Astrocyte (in vitro differentiated cells and primary cell): ENCODE measurements around the gene MRPL22. TPM values are rescaled to one million over a fixed set of nuclear protein-coding genes. Genes with fewer than 3 reads are reported as not detected.

ENCODE experiments used
- DNase-seq: peaks from one replicate; pipeline ENCODE4 v3.0.0-alpha.2; 2010; ENCODE audit warnings: low read depth
- FAIRE-seq: peaks from 2 replicates; lab custom pipeline; 2011; peaks lifted over from hg19 to GRCh38; lab: Jason Lieb, UNC
- H2AFZ ChIP-seq: 2 replicates; pipeline ENCODE4 v1.6.0; 2012; ENCODE audit warnings: low read depth, low read length, inconsistent platforms
- H3K27ac ChIP-seq: 2 replicates; pipeline ENCODE4 v1.5.1; 2011; ENCODE audit warnings: low read depth, low read length, inconsistent platforms
- H3K27me3 ChIP-seq: 2 replicates; pipeline ENCODE4 v1.6.0; 2011; ENCODE audit warnings: low read length, inconsistent platforms; ENCODE audit not compliant: insufficient read depth
- H3K36me3 ChIP-seq: 2 replicates; pipeline ENCODE4 v1.5.1; 2011; ENCODE audit warnings: low read length, inconsistent platforms; ENCODE audit not compliant: insufficient read depth
- H3K4me1 ChIP-seq: 2 replicates; pipeline ENCODE4 v1.5.1; 2011; ENCODE audit warnings: low read length, inconsistent platforms; ENCODE audit not compliant: insufficient read depth
- H3K4me2 ChIP-seq: 2 replicates; pipeline ENCODE4 v1.6.0; 2012; ENCODE audit warnings: low read length, inconsistent platforms
- H3K4me3 ChIP-seq: 2 replicates; pipeline ENCODE4 v1.5.1; 2011; ENCODE audit warnings: low read depth, mild to moderate bottlenecking, low read length, inconsistent platforms; ENCODE audit not compliant: insufficient read depth
- H3K79me2 ChIP-seq: 2 replicates; pipeline ENCODE4 v1.6.0; 2012; ENCODE audit warnings: mild to moderate bottlenecking, low read length, inconsistent platforms; ENCODE audit not compliant: insufficient read depth
- H3K9ac ChIP-seq: 2 replicates; pipeline ENCODE4 v1.6.0; 2012; ENCODE audit warnings: mild to moderate bottlenecking, low read length, inconsistent platforms
- H3K9me3 ChIP-seq: 2 replicates; pipeline ENCODE4 v1.5.1; 2012; ENCODE audit warnings: low read depth, mild to moderate bottlenecking, low read length, inconsistent platforms; ENCODE audit not compliant: insufficient read depth
- H4K20me1 ChIP-seq: 2 replicates; pipeline ENCODE4 v1.6.0; 2012; ENCODE audit warnings: low read length, inconsistent platforms; ENCODE audit not compliant: insufficient read depth
- H3K27ac Mint-ChIP-seq: one replicate; pipeline ENCODE4 v1.8.0; 2021; ENCODE audit warnings: mild to moderate bottlenecking, mixed read lengths; ENCODE audit not compliant: unreplicated experiment
- H3K27me3 Mint-ChIP-seq: one replicate; pipeline ENCODE4 v1.8.0; 2021; ENCODE audit warnings: low read depth, mixed read lengths; ENCODE audit not compliant: unreplicated experiment
- H3K36me3 Mint-ChIP-seq: one replicate; pipeline ENCODE4 v1.8.0; 2021; ENCODE audit warnings: low read depth, mixed read lengths; ENCODE audit not compliant: unreplicated experiment
- H3K4me1 Mint-ChIP-seq: one replicate; pipeline ENCODE4 v1.8.0; 2021; ENCODE audit warnings: low read depth, mixed read lengths; ENCODE audit not compliant: unreplicated experiment
- H3K4me3 Mint-ChIP-seq: one replicate; pipeline ENCODE4 v1.8.0; 2021; ENCODE audit warnings: mild to moderate bottlenecking, moderate library complexity, mixed read lengths; ENCODE audit not compliant: unreplicated experiment
- H3K9me3 Mint-ChIP-seq: one replicate; pipeline ENCODE4 v1.8.0; 2021; ENCODE audit warnings: mild to moderate bottlenecking, mixed read lengths; ENCODE audit not compliant: unreplicated experiment
- EZH2 ChIP-seq: IDR thresholded peaks from 2 replicates; pipeline ENCODE4 v1.6.1; 2012; ENCODE audit warnings: mild to moderate bottlenecking, low read length, inconsistent platforms; ENCODE audit not compliant: insufficient read depth
- total RNA-seq: library from RNA; stranded (reverse); gene quantifications from 2 replicates; pipeline ENCODE4 v1.2.1, GENCODE V29; 2021
- TF ChIP-seq, protein P1 (sequence below): IDR thresholded peaks from 2 replicates; pipeline ENCODE4 v1.5.1; 2011; ENCODE audit warnings: low read depth, mild to moderate bottlenecking, inconsistent platforms, low read length, moderate library complexity; ENCODE audit not compliant: insufficient read depth

MRPL22 gene
- total RNA-seq, 1 donor from 2014 or later, result 49.1 TPM

DNA sequence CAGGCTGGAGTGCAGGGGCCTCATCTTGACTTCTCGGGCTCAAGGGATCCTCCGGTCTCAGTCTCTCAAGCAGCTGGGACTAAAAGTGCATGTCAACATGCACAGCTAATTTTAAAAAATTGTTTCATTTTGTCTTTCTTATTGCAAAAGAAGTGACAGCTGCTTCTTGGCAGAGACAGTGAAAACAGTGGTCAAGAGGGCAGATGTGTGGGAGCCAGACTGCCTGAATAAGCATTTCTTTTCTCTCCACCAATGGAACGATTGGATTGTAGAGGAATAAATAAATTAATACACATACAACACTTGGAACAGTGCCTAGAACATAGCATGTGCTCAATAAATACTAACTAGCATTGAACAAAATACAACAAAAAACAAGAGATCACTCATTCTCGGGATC is 45.3 kb downstream of the MRPL22 start:
- Histone ChIP-seq H3K27ac (no peak overlapping the region), H3K27me3 (peaks cover 2% of the 10 kb centered on the region), H3K79me2 (no peaks in the 10 kb centered on the region), H3K9ac (no peak overlapping the region), H3K4me2 (no peak overlapping the region), H2AFZ (no peak overlapping the region), H3K9me3 (no peaks in the 10 kb centered on the region), H3K4me1 (no peaks in the 10 kb centered on the region), H4K20me1 (no peaks in the 10 kb centered on the region), H3K4me3 (no peak overlapping the region), H3K36me3 (no peaks in the 10 kb centered on the region)
- H3K4me3 Mint-ChIP-seq, result no peak overlapping the region
- no peak overlapping the region for H3K27ac Mint-ChIP-seq
- peaks cover 3% of the 10 kb centered on the region for H3K36me3 Mint-ChIP-seq
- no peak for TF ChIP-seq EZH2
- TF ChIP-seq, protein P1, sequence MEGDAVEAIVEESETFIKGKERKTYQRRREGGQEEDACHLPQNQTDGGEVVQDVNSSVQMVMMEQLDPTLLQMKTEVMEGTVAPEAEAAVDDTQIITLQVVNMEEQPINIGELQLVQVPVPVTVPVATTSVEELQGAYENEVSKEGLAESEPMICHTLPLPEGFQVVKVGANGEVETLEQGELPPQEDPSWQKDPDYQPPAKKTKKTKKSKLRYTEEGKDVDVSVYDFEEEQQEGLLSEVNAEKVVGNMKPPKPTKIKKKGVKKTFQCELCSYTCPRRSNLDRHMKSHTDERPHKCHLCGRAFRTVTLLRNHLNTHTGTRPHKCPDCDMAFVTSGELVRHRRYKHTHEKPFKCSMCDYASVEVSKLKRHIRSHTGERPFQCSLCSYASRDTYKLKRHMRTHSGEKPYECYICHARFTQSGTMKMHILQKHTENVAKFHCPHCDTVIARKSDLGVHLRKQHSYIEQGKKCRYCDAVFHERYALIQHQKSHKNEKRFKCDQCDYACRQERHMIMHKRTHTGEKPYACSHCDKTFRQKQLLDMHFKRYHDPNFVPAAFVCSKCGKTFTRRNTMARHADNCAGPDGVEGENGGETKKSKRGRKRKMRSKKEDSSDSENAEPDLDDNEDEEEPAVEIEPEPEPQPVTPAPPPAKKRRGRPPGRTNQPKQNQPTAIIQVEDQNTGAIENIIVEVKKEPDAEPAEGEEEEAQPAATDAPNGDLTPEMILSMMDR, result no peak
- H3K9me3 Mint-ChIP-seq, result peaks cover 4% of the 10 kb centered on the region
- no peaks in the 10 kb centered on the region for H3K4me1 Mint-ChIP-seq
- no peaks in the 10 kb centered on the region for H3K27me3 Mint-ChIP-seq
- DNase-seq (no peak), FAIRE-seq (no peak)

DNA sequence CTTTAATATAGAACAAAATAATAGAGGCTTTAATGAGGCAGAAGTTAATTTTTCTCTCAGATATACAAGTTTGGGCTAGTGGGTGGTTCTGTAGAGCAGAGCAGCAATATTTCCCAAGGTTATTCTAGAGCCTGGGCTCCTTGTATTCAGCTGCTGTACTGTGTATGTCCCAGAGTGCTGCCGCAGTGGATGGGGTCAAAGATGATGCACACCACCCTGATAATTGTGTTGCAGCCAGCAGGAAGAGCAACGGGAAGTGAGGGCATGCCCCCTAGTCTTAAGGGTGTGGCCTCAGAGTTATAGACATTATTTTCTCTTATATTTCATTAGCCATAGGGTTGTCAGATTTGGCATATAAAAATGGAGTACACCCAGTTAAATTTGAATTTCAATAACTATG is 48.8 kb downstream of the MRPL22 start:
- Histone ChIP-seq H4K20me1 (no peaks in the 10 kb centered on the region), H3K9me3 (no peaks in the 10 kb centered on the region), H3K4me1 (no peaks in the 10 kb centered on the region), H3K79me2 (no peaks in the 10 kb centered on the region), H3K36me3 (no peaks in the 10 kb centered on the region), H2AFZ (no peak overlapping the region), H3K4me2 (no peak overlapping the region), H3K4me3 (no peak overlapping the region), H3K27me3 (peaks cover 2% of the 10 kb centered on the region), H3K9ac (no peak overlapping the region), H3K27ac (no peak overlapping the region)
- Mint-ChIP-seq H3K27ac (no peak overlapping the region), H3K27me3 (peaks cover 4% of the 10 kb centered on the region), H3K4me1 (no peaks in the 10 kb centered on the region), H3K36me3 (no peaks in the 10 kb centered on the region), H3K4me3 (no peak overlapping the region), H3K9me3 (peaks cover 2% of the 10 kb centered on the region)
- FAIRE-seq (no peak), DNase-seq (no peak)
- TF ChIP-seq, protein P1, result no peak
- TF ChIP-seq EZH2, result no peak

- H3K27ac Mint-ChIP-seq, result no peak overlapping the region
- peaks cover 4% of the 10 kb centered on the region for H3K27me3 Mint-ChIP-seq
- peaks cover 2% of the 10 kb centered on the region for H3K9me3 Mint-ChIP-seq
- H4K20me1 ChIP-seq, result no peaks in the 10 kb centered on the region
- H3K4me2 ChIP-seq, result no peak overlapping the region
- H3K36me3 ChIP-seq, result no peaks in the 10 kb centered on the region
- H3K4me1 ChIP-seq, result no peaks in the 10 kb centered on the region
- no peak overlapping the region for H3K9ac ChIP-seq
- DNase-seq (no peak), FAIRE-seq (no peak)
- H3K27ac ChIP-seq, result no peak overlapping the region
- no peak overlapping the region for H3K4me3 Mint-ChIP-seq
- no peaks in the 10 kb centered on the region for H3K4me1 Mint-ChIP-seq
- H3K36me3 Mint-ChIP-seq, result no peaks in the 10 kb centered on the region
- no peak overlapping the region for H2AFZ ChIP-seq
- H3K4me3 ChIP-seq, result no peak overlapping the region
- H3K9me3 ChIP-seq, result no peaks in the 10 kb centered on the region
- no peak for TF ChIP-seq EZH2
- TF ChIP-seq, protein P1, result no peak
- no peaks in the 10 kb centered on the region for H3K27me3 ChIP-seq
- no peaks in the 10 kb centered on the region for H3K79me2 ChIP-seq
These were observed 52.6 kb downstream of the MRPL22 start for GRCh38 chr5:154993461-154993860.
